GM15510 (cell line): ENCODE data around the gene COL28A1.

ENCODE experiments used
- POLR2A ChIP-seq: IDR thresholded peaks from 3 replicates; pipeline ENCODE4 v1.6.1; 2011; ENCODE audit warnings: borderline replicate concordance; ENCODE audit not compliant: insufficient read length; ENCODE audit errors: extremely low read depth

Gene COL28A1

GRCh38 chr7:7315851-7316250, 219.8 kb downstream of the COL28A1 start:
- TF ChIP-seq POLR2A = no peak

GRCh38 chr7:7312323-7312722, 223.3 kb downstream of the COL28A1 start:
- TF ChIP-seq POLR2A = no peak

DNA sequence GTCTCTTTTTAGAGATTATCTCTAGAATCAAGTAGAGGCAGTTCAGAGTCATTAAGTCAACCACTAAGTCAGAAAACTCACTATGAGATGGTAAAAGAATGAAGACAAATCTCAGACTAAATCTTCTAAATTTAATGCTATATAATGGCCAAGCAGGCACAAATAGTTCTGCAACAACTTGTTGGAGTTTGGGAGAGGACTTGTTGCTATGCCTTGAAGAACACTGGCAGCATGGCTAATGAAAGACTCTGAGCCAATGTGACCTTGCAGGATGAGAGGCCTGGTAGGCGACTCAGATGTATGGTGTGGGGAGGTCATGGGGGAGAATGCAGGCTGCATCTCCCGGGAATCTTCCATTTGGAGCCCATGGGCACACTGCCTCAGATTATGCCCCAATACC, 224.7 kb downstream of the COL28A1 start:
- TF ChIP-seq POLR2A = no peak

GRCh38 chr7:7309203-7309602, 226.5 kb downstream of the COL28A1 start:
- TF ChIP-seq POLR2A = no peak
